HG03469 (cell line): ENCODE data around the gene PLXNB3.
"Not testable (repeated sequence)": the region's sequence is repeated elsewhere in the genome, so short reads cannot be mapped to it uniquely, and the experiment has no call there.

ENCODE experiments used
- ATAC-seq: cut with Tn5 transposase; IDR thresholded peaks from one replicate; pipeline ENCODE4 v1.9.1; 2021; ENCODE audit warnings: mild to moderate bottlenecking, moderate library complexity, moderate number of reproducible peaks; ENCODE audit not compliant: unreplicated experiment

The PLXNB3 gene

GRCh38 chrX:153806999-153807575 is 43.0 kb downstream of the PLXNB3 start:
- ATAC-seq, result no peak

GRCh38 chrX:153807976-153808375 is 43.9 kb downstream of the PLXNB3 start:
- no peak for ATAC-seq

GRCh38 chrX:153812220-153812619 is 48.2 kb downstream of the PLXNB3 start:
- ATAC-seq, result no peak

- ATAC-seq, result no peak
These were observed 49.1 kb downstream of the PLXNB3 start for GRCh38 chrX:153813161-153813560.

- no peak for ATAC-seq
These were observed 50.7 kb downstream of the PLXNB3 start for GRCh38 chrX:153814591-153815315.

- ATAC-seq, result no peak
These were observed 53.0 kb downstream of the PLXNB3 start for GRCh38 chrX:153816831-153817690.

- not testable (repeated sequence) for ATAC-seq
These were observed 54.0 kb downstream of the PLXNB3 start for GRCh38 chrX:153818064-153818463.

GRCh38 chrX:153818571-153819383 is 54.7 kb downstream of the PLXNB3 start:
- ATAC-seq, result no peak

- no peak for ATAC-seq
These were observed 55.5 kb downstream of the PLXNB3 start for GRCh38 chrX:153819384-153820040.

GRCh38 chrX:153820601-153821000 is 56.6 kb downstream of the PLXNB3 start:
- no peak for ATAC-seq

- ATAC-seq, result no peak
These were observed 57.0 kb downstream of the PLXNB3 start for GRCh38 chrX:153821066-153821465.

- no peak for ATAC-seq
These were observed 60.3 kb downstream of the PLXNB3 start for GRCh38 chrX:153824348-153824747.

GRCh38 chrX:153825042-153825441 is 61.0 kb downstream of the PLXNB3 start:
- ATAC-seq, result no peak
